HEK293 (cell line): ENCODE results near the gene RASA2.

Source experiments
- CTCF ChIA-PET: fragments of 350-600 bp; formaldehyde crosslinking; extraction: SDS; loops from one replicate; lab custom pipeline; 2021; ENCODE audit warnings: antibody characterized with exemption; lab: Yijun Ruan, JAX
- POLR2A ChIA-PET: fragments of 300-600 bp; formaldehyde crosslinking; extraction: SDS; loops from one replicate; lab custom pipeline; 2020; ENCODE audit warnings: antibody characterized with exemption, inconsistent platforms; lab: Yijun Ruan, JAX
- H3K27ac ChIP-seq: fragments of 200-500 bp; sonication (Bioruptor generic); 2 replicates; pipeline ENCODE4 v1.5.1; 2014; ENCODE audit warnings: low read depth, low read length, control low read depth, inconsistent platforms; ENCODE audit errors: extremely low read depth
- H3K36me3 ChIP-seq, 2 experiments: fragments of 200-500 bp in 1 of 2; sonication (Bioruptor generic) in 1 of 2; 1 replicate in 1 of 2; 2 replicates in 1 of 2; pipeline ENCODE4 v1.5.1; 2014 to 2017; ENCODE audit warnings: inconsistent platforms in 2 of 2, low read length in 2 of 2; ENCODE audit not compliant: control insufficient read depth in 2 of 2, insufficient read depth in 1 of 2
- H3K4me1 ChIP-seq: fragments of 200-500 bp; sonication (Bioruptor generic); 2 replicates; pipeline ENCODE4 v1.5.1; 2014; ENCODE audit warnings: mild to moderate bottlenecking, low read length, inconsistent platforms; ENCODE audit not compliant: control insufficient read depth, insufficient read depth
- H3K4me3 ChIP-seq: 2 replicates; pipeline ENCODE4 v1.5.1; 2011; ENCODE audit warnings: low read depth, mild to moderate bottlenecking, control low read depth, low read length, moderate library complexity
- H3K9me3 ChIP-seq: fragments of 200-500 bp; sonication (Bioruptor generic); 2 replicates; pipeline ENCODE4 v1.5.1; 2014; ENCODE audit warnings: low read depth, low read length, inconsistent platforms; ENCODE audit not compliant: control insufficient read depth, insufficient read depth
- ELK4 ChIP-seq: IDR thresholded peaks from 2 replicates; pipeline ENCODE4 v1.6.1; 2011; ENCODE audit warnings: mild to moderate bottlenecking, low read depth, low read length, borderline replicate concordance
- KLF7 ChIP-seq: fragments of 450-650 bp; formaldehyde crosslinking; IDR thresholded peaks from 2 replicates; pipeline ENCODE4 v1.5.1; 2016; ENCODE audit warnings: missing biosample characterization, missing genetic modification characterization, borderline replicate concordance
- PRDM1 ChIP-seq: fragments of 450-650 bp; formaldehyde crosslinking; IDR thresholded peaks from 2 replicates; pipeline ENCODE4; 2016; ENCODE audit warnings: missing biosample characterization, missing genetic modification characterization
- TCF7L2 ChIP-seq: IDR thresholded peaks from 2 replicates; pipeline ENCODE4 v1.6.1; 2011; ENCODE audit warnings: low read depth, mild to moderate bottlenecking, inconsistent platforms, low read length, moderate library complexity, borderline replicate concordance
- TRIM28 ChIP-seq: IDR thresholded peaks from 2 replicates; pipeline ENCODE4 v1.6.1; 2011; ENCODE audit warnings: low read length, control low read depth, borderline replicate concordance
- ZNF133 ChIP-seq: fragments of 450-650 bp; formaldehyde crosslinking; IDR thresholded peaks from 2 replicates; pipeline ENCODE4 v1.5.1; 2016; ENCODE audit warnings: missing biosample characterization, missing genetic modification characterization
- ZNF146 ChIP-seq: fragments of 450-650 bp; formaldehyde crosslinking; IDR thresholded peaks from 2 replicates; pipeline ENCODE4 v1.5.1; 2016; ENCODE audit warnings: missing biosample characterization, missing genetic modification characterization
- ZNF16 ChIP-seq: fragments of 450-650 bp; formaldehyde crosslinking; IDR thresholded peaks from 2 replicates; pipeline ENCODE4 v1.5.1; 2016; ENCODE audit warnings: low read depth, missing biosample characterization, missing genetic modification characterization
- ZNF214 ChIP-seq: fragments of 450-650 bp; formaldehyde crosslinking; IDR thresholded peaks from 2 replicates; pipeline ENCODE4 v1.5.1; 2017; ENCODE audit warnings: missing biosample characterization, mild to moderate bottlenecking, missing genetic modification characterization, borderline replicate concordance
- ZNF248 ChIP-seq: fragments of 450-650 bp; formaldehyde crosslinking; IDR thresholded peaks from 2 replicates; pipeline ENCODE4 v1.5.1; 2017; ENCODE audit warnings: missing biosample characterization, missing genetic modification characterization
- ZNF341 ChIP-seq: fragments of 450-650 bp; formaldehyde crosslinking; IDR thresholded peaks from 2 replicates; pipeline ENCODE4; 2016; ENCODE audit warnings: low read depth, missing biosample characterization, missing genetic modification characterization
- ZNF350 ChIP-seq: fragments of 450-650 bp; formaldehyde crosslinking; IDR thresholded peaks from 2 replicates; pipeline ENCODE4 v1.5.0; 2017; ENCODE audit warnings: missing biosample characterization, mild to moderate bottlenecking, missing genetic modification characterization
- ZNF398 ChIP-seq: fragments of 450-650 bp; formaldehyde crosslinking; IDR thresholded peaks from 2 replicates; pipeline ENCODE4 v1.5.1; 2017; ENCODE audit warnings: missing biosample characterization, missing genetic modification characterization
- ZNF518A ChIP-seq: fragments of 450-650 bp; formaldehyde crosslinking; conservative IDR thresholded peaks from 2 replicates; pipeline ENCODE4 v1.5.1; 2016; ENCODE audit warnings: low read depth, missing biosample characterization, missing genetic modification characterization
- ZNF624 ChIP-seq: fragments of 450-650 bp; formaldehyde crosslinking; IDR thresholded peaks from 2 replicates; pipeline ENCODE4 v1.5.1; 2017; ENCODE audit warnings: missing biosample characterization, missing genetic modification characterization
- ZNF777 ChIP-seq: fragments of 450-650 bp; formaldehyde crosslinking; IDR thresholded peaks from 2 replicates; pipeline ENCODE4 v1.5.1; 2017; ENCODE audit warnings: missing biosample characterization, missing genetic modification characterization, borderline replicate concordance
- ZNF791 ChIP-seq: fragments of 450-650 bp; formaldehyde crosslinking; IDR thresholded peaks from 2 replicates; pipeline ENCODE4 v1.5.1; 2016; ENCODE audit warnings: missing biosample characterization, missing genetic modification characterization
- ZNF837 ChIP-seq: fragments of 450-650 bp; formaldehyde crosslinking; IDR thresholded peaks from 2 replicates; pipeline ENCODE4 v1.5.1; 2016; ENCODE audit warnings: missing biosample characterization, missing genetic modification characterization
- ZSCAN30 ChIP-seq: fragments of 450-650 bp; IDR thresholded peaks from 2 replicates; pipeline ENCODE4 v1.5.1; 2018; ENCODE audit warnings: missing biosample characterization, mild to moderate bottlenecking, missing genetic modification characterization, moderate library complexity
- ZSCAN5A ChIP-seq: fragments of 450-650 bp; formaldehyde crosslinking; IDR thresholded peaks from 2 replicates; pipeline ENCODE4 v1.5.1; 2016; ENCODE audit warnings: missing biosample characterization, missing genetic modification characterization

The RASA2 gene

GRCh38 chr3:141632779-141633374 lies 146.1 kb downstream of the RASA2 start (continued):
- TF ChIP-seq ZSCAN5A (tag by site-specific recombination): no peak
- no peak for TF ChIP-seq TCF7L2
- TF ChIP-seq ZNF837: no peak
- TF ChIP-seq ZNF146 (tag by site-specific recombination): no peak
- TF ChIP-seq TRIM28: no peak
- no peak for TF ChIP-seq ZNF16 (tag by site-specific recombination)
- TF ChIP-seq ZNF248 (tag by site-specific recombination): no peak

GRCh38 chr3:141642215-141642614 lies 155.4 kb downstream of the RASA2 start:
- H3K4me3 ChIP-seq: no peak overlapping the region
- CTCF ChIA-PET: interaction anchor here (1.4 kb wide), 1 partner anchor 10 kb away, joined by 5 read pairs; no protein-coding TSS in a partner anchor
- H3K27ac ChIP-seq: no peak overlapping the region
- no peaks in the 10 kb centered on the region for H3K9me3 ChIP-seq
- TF ChIP-seq KLF7 (no peak), ZNF624 (tag by site-specific recombination) (no peak), TCF7L2 (no peak), ZNF777 (no peak), PRDM1 (tag by site-specific recombination) (no peak), ZNF146 (tag by site-specific recombination) (no peak), ZNF350 (tag by site-specific recombination) (no peak), ZNF214 (tag by site-specific recombination) (no peak), ZNF133 (tag by site-specific recombination) (no peak), ZSCAN5A (tag by site-specific recombination) (no peak)
- TF ChIP-seq, all 188 proteins: peak for 0
- no peaks in the 10 kb centered on the region for H3K36me3 ChIP-seq
- POLR2A ChIA-PET: no interaction called here
- no peaks in the 10 kb centered on the region for H3K4me1 ChIP-seq

- ChIA-PET CTCF (interaction anchor here (0.7 to 1.4 kb wide), 2 partner anchors 11 to 412 kb away, joined by 3 to 5 read pairs; partner anchors contain the start of gene PXYLP1), POLR2A (no interaction called here)
- Histone ChIP-seq H3K9me3 (no peaks in the 10 kb centered on the region), H3K4me3 (no peak overlapping the region), H3K4me1 (no peaks in the 10 kb centered on the region), H3K36me3 (no peaks in the 10 kb centered on the region), H3K27ac (no peak overlapping the region)
- TF ChIP-seq ZNF341 (tag by site-specific recombination) (no peak), ELK4 (no peak), TCF7L2 (no peak), ZNF398 (no peak), PRDM1 (tag by site-specific recombination) (no peak), ZNF791 (tag by site-specific recombination) (no peak), ZSCAN5A (tag by site-specific recombination) (no peak), ZSCAN30 (tag by site-specific recombination) (no peak), ZNF518A (no peak)
Measured at GRCh38 chr3:141643391-141643790, 156.6 kb downstream of the RASA2 start.
